Activated CD8-positive, alpha-beta memory T cell treated with anti-CD3 and anti-CD28 coated beads, Interleukin-2, amount 10 ng/mL, durations not matched to agents 7 days and 5 days (primary cell): ENCODE results near the gene PIK3CD. TPM values are rescaled to one million over a fixed set of nuclear protein-coding genes. Genes with fewer than 3 reads are reported as not detected.
A peak's percentile ranks its signal among the peaks of the same experiment; 100 is the strongest.
"Not testable (repeated sequence)": the region's sequence is repeated elsewhere in the genome, so short reads cannot be mapped to it uniquely, and the experiment has no call there.

Experiments
- ATAC-seq: fragments of 150-1000 bp; cut with Tn5 transposase; one replicate; pipeline ENCODE4 v1.10.0; 2021; ENCODE audit warnings: moderate library complexity
- CTCF ChIA-PET: fragments of 350-600 bp; sonication (Branson Sonifier 250); formaldehyde crosslinking; loops from one replicate; lab custom pipeline; 2021; ENCODE audit warnings: antibody characterized with exemption; lab: Charles Lee
- DNase-seq: peaks from one replicate; pipeline ENCODE4 v3.0.0-alpha.2; 2020
- H3K27ac Mint-ChIP-seq: one replicate; pipeline ENCODE4 v1.8.0; 2021; ENCODE audit warnings: mild to moderate bottlenecking, mixed read lengths
- H3K27me3 Mint-ChIP-seq: one replicate; pipeline ENCODE4 v1.8.0; 2021; ENCODE audit warnings: mixed read lengths
- H3K36me3 Mint-ChIP-seq: one replicate; pipeline ENCODE4 v1.8.0; 2021; ENCODE audit warnings: mild to moderate bottlenecking, mixed read lengths
- H3K4me1 Mint-ChIP-seq: one replicate; pipeline ENCODE4 v1.8.0; 2021; ENCODE audit warnings: mixed read lengths
- H3K4me3 Mint-ChIP-seq: one replicate; pipeline ENCODE4 v1.8.0; 2021; ENCODE audit warnings: mild to moderate bottlenecking, moderate library complexity, mixed read lengths
- H3K9me3 Mint-ChIP-seq: one replicate; pipeline ENCODE4 v1.8.0; 2022; ENCODE audit warnings: low read depth, mixed read lengths
- total RNA-seq, 2 experiments: library from RNA; stranded (reverse); gene quantifications; one replicate each; pipeline ENCODE4 v1.2.3, GENCODE V29; 2021

The PIK3CD gene
- total RNA-seq, 2 experiments from 2014 or later = 256 to 261 TPM

- CTCF ChIA-PET = no interaction called here
- no peaks in the 10 kb centered on the region for H3K27me3 Mint-ChIP-seq
Measured at GRCh38 chr1:9611716-9612115, 39.8 kb upstream of the PIK3CD start.

GRCh38 chr1:9612162-9612845, 39.2 kb upstream of the PIK3CD start:
- H3K4me3 Mint-ChIP-seq = no peak overlapping the region
- CTCF ChIA-PET = no interaction called here
- no peaks in the 10 kb centered on the region for H3K9me3 Mint-ChIP-seq
- no peaks in the 10 kb centered on the region for H3K27me3 Mint-ChIP-seq
- H3K36me3 Mint-ChIP-seq = peaks cover 6% of the 10 kb centered on the region
- no peak for ATAC-seq
- no peaks in the 10 kb centered on the region for H3K4me1 Mint-ChIP-seq
- H3K27ac Mint-ChIP-seq = no peak overlapping the region
- DNase-seq = no peak

More at GRCh38 chr1:9611716-9612115, 39.8 kb upstream of the PIK3CD start:
- Mint-ChIP-seq H3K36me3 (peaks cover 6% of the 10 kb centered on the region), H3K9me3 (no peaks in the 10 kb centered on the region), H3K4me3 (no peak overlapping the region), H3K4me1 (no peaks in the 10 kb centered on the region), H3K27ac (no peak overlapping the region)
- ATAC-seq (no peak), DNase-seq (no peak)

GRCh38 chr1:9612871-9613624, 38.5 kb upstream of the PIK3CD start:
- no peak for DNase-seq
- H3K4me3 Mint-ChIP-seq = no peak overlapping the region
- peaks cover 6% of the 10 kb centered on the region for H3K36me3 Mint-ChIP-seq
- no peaks in the 10 kb centered on the region for H3K9me3 Mint-ChIP-seq
- H3K4me1 Mint-ChIP-seq = no peaks in the 10 kb centered on the region
- no peaks in the 10 kb centered on the region for H3K27me3 Mint-ChIP-seq
- H3K27ac Mint-ChIP-seq = no peak overlapping the region
- no peak for ATAC-seq
- CTCF ChIA-PET = interaction anchor here (1.2 kb wide), 1 partner anchor 253 kb away, joined by 3 read pairs; no protein-coding TSS in a partner anchor

- H3K4me3 Mint-ChIP-seq = no peak overlapping the region
- ATAC-seq = no peak
- no peaks in the 10 kb centered on the region for H3K27me3 Mint-ChIP-seq
- H3K27ac Mint-ChIP-seq = no peak overlapping the region
- H3K36me3 Mint-ChIP-seq = peaks cover 6% of the 10 kb centered on the region
- CTCF ChIA-PET = interaction anchor here (0.6 to 1.5 kb wide), 3 partner anchors 171 to 252 kb away, joined by 3 read pairs; no protein-coding TSS in a partner anchor
- no peaks in the 10 kb centered on the region for H3K4me1 Mint-ChIP-seq
- no peaks in the 10 kb centered on the region for H3K9me3 Mint-ChIP-seq
- no peak for DNase-seq
Measured at GRCh38 chr1:9613625-9614299, 37.8 kb upstream of the PIK3CD start.

- peak; percentile 81 for ATAC-seq
- Mint-ChIP-seq H3K36me3 (peaks cover 6% of the 10 kb centered on the region), H3K4me1 (no peaks in the 10 kb centered on the region), H3K9me3 (no peaks in the 10 kb centered on the region), H3K27ac (no peak overlapping the region), H3K4me3 (no peak overlapping the region), H3K27me3 (peaks cover 7% of the 10 kb centered on the region)
- peak; percentile 71 for DNase-seq
- CTCF ChIA-PET = interaction anchor here (0.6 to 4.9 kb wide), 25 partner anchors 9 to 349 kb away, joined by 3 to 48 read pairs (median 4); partner anchors contain the start of gene PIK3CD
Measured at GRCh38 chr1:9615316-9616063, 36.0 kb upstream of the PIK3CD start.

GRCh38 chr1:9618909-9619679, 32.4 kb upstream of the PIK3CD start:
- H3K27ac Mint-ChIP-seq = no peak overlapping the region
- ATAC-seq = no peak
- no peaks in the 10 kb centered on the region for H3K36me3 Mint-ChIP-seq
- H3K4me1 Mint-ChIP-seq = peaks cover 2% of the 10 kb centered on the region
- CTCF ChIA-PET = interaction anchor here (0.7 to 4.9 kb wide), 2 partner anchors 8 to 125 kb away, joined by 4 to 48 read pairs; no protein-coding TSS in a partner anchor
- no peaks in the 10 kb centered on the region for H3K9me3 Mint-ChIP-seq
- H3K27me3 Mint-ChIP-seq = peaks cover 19% of the 10 kb centered on the region
- DNase-seq = no peak
- H3K4me3 Mint-ChIP-seq = no peak overlapping the region

GRCh38 chr1:9621032-9621431, 30.5 kb upstream of the PIK3CD start:
- DNase-seq (no peak), ATAC-seq (no peak)
- peaks cover 10% of the 10 kb centered on the region for H3K4me1 Mint-ChIP-seq
- peaks cover 22% of the 10 kb centered on the region for H3K27me3 Mint-ChIP-seq
- CTCF ChIA-PET = interaction anchor here (0.9 kb wide), 1 partner anchor 32 kb away, joined by 4 read pairs; no protein-coding TSS in a partner anchor
- no peaks in the 10 kb centered on the region for H3K9me3 Mint-ChIP-seq
- no peak overlapping the region for H3K27ac Mint-ChIP-seq
- no peaks in the 10 kb centered on the region for H3K36me3 Mint-ChIP-seq
- no peak overlapping the region for H3K4me3 Mint-ChIP-seq

GRCh38 chr1:9624081-9624480, 27.4 kb upstream of the PIK3CD start:
- Mint-ChIP-seq H3K9me3 (no peaks in the 10 kb centered on the region), H3K4me3 (no peak overlapping the region), H3K4me1 (peaks cover 31% of the 10 kb centered on the region), H3K27ac (no peak overlapping the region), H3K36me3 (no peaks in the 10 kb centered on the region), H3K27me3 (peaks cover 20% of the 10 kb centered on the region)
- ATAC-seq = no peak
- CTCF ChIA-PET = interaction anchor here (1.2 kb wide), 1 partner anchor 43 kb away, joined by 3 read pairs; no protein-coding TSS in a partner anchor
- DNase-seq = no peak

- not testable (repeated sequence) for H3K27ac Mint-ChIP-seq
- CTCF ChIA-PET = interaction anchor here (0.6 to 7.9 kb wide), 6 partner anchors 8 to 620 kb away, joined by 3 to 224 read pairs (median 40); partner anchors contain the start of gene PIK3CD
Measured at GRCh38 chr1:9625030-9625429, 26.5 kb upstream of the PIK3CD start.

GRCh38 chr1:9626201-9626608, 25.3 kb upstream of the PIK3CD start:
- peak; percentile 56 for DNase-seq
- H3K4me1 Mint-ChIP-seq = peaks cover 40% of the 10 kb centered on the region
- H3K36me3 Mint-ChIP-seq = peaks cover 13% of the 10 kb centered on the region
- peak overlapping the region; percentile 100 for H3K4me3 Mint-ChIP-seq
- peak overlapping the region; percentile 19 for H3K27ac Mint-ChIP-seq
- H3K9me3 Mint-ChIP-seq = no peaks in the 10 kb centered on the region
- H3K27me3 Mint-ChIP-seq = peaks cover 11% of the 10 kb centered on the region
- ATAC-seq = no peak
- CTCF ChIA-PET = interaction anchor here (0.5 to 7.9 kb wide), 45 partner anchors 10 to 506 kb away, joined by 3 to 224 read pairs (median 6); partner anchors contain the start of genes LZIC, NMNAT1 and PIK3CD

More at GRCh38 chr1:9625030-9625429, 26.5 kb upstream of the PIK3CD start:
- H3K4me3 Mint-ChIP-seq, DNase-seq, ATAC-seq, H3K36me3 Mint-ChIP-seq, H3K9me3 Mint-ChIP-seq: not testable (repeated sequence)
- Mint-ChIP-seq H3K27me3 (peaks cover 15% of the 10 kb centered on the region), H3K4me1 (peaks cover 33% of the 10 kb centered on the region)

GRCh38 chr1:9628541-9629444, 22.7 kb upstream of the PIK3CD start:
- CTCF ChIA-PET = interaction anchor here (0.7 to 7.9 kb wide), 23 partner anchors 9 to 240 kb away, joined by 4 to 224 read pairs (median 15); partner anchors contain the start of genes PIK3CD and TMEM201

More at GRCh38 chr1:9628541-9629444, 22.7 kb upstream of the PIK3CD start:
- Mint-ChIP-seq H3K27ac (peak overlapping the region; percentile 93), H3K4me1 (peaks cover 63% of the 10 kb centered on the region), H3K4me3 (peak overlapping the region; percentile 100), H3K9me3 (no peaks in the 10 kb centered on the region), H3K36me3 (peaks cover 34% of the 10 kb centered on the region), H3K27me3 (peaks cover 6% of the 10 kb centered on the region)
- ATAC-seq (peak; percentile 55), DNase-seq (peak; percentile 92)
